Measurements from ENCODE around the gene SOX9. TPM values are rescaled to one million over a fixed set of nuclear protein-coding genes. Genes with fewer than 3 reads are reported as not detected.

SOX9 gene
- polyA plus RNA-seq, 2 of the 4 experiments (the other 2 are of a cell fraction), result 6.7 to 12.3 TPM

DNA sequence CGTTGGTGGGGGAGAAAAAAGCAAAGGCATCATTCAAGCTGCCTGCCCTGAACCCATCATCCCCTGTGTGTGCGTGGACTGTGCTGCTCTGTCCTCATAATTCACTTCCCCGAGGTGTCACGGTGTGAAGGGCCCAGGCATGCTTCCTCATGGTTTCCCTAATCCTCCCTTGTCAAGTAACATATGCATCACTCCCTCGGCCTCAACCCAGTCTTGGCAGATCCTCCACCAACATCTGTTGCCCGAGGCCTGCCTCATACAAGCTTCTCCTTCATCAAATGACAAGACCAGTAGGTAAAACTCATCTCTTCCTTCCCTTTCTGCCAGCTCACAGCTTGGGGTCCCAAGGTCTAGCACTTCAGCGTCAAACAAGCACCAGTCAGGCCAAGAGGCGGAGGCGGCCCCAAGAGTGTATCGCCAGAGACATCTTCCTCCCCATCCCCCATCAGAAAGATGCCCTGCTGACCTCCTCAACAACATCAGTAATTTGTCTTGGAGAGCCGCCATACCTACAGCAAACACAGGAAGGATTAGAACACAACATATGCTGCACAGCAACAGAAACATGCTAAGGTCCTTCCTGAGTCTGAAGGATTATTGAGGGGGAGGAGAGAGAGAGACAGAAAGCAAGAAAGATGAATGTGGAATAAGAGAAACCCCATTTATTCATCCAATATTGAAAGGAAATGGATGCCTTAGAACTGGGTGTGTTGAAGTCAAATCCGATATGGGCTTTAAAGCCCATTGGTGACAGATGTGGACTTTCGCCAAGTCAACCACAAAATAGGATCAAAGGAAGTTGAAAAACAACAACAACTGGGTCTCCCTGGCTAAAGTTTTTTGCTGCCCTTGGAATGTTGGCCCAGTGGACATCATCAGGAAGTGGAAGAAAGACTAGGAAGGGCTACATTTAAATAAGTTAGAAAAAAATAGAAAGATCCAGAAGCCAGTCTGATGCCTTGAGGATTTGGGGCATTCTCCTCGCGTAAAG lies 38.4 kb downstream of the SOX9 start:
- DNase-seq (ENCODE audit: low read depth in 1 of 2, low spot score in 1 of 2) (no peak), FAIRE-seq (no peak), ATAC-seq (peak in 1 of 2 experiments; percentile 46; a peak in 3 of 6 replicates)
- peaks cover 5% of the 10 kb centered on the region; the same call in 2 of the 3 replicates for H3K4me1 ChIP-seq
- CTCF ChIA-PET, result no interaction called here
- H3K27ac ChIP-seq, result no peak overlapping the region
- no peak for TF ChIP-seq NPAS2 (CRISPR knock-in tag; IDR thresholded peaks at IDR 0.05; ENCODE audit: borderline replicate concordance)
- TF ChIP-seq ZFP36 (IDR thresholded peaks at IDR 0.05; ENCODE audit: borderline replicate concordance, partially characterized antibody), result no peak
- no peak for TF ChIP-seq RCOR1 (IDR thresholded peaks at IDR 0.05; ENCODE audit: low read depth, low read length)
- TF ChIP-seq, protein P1, sequence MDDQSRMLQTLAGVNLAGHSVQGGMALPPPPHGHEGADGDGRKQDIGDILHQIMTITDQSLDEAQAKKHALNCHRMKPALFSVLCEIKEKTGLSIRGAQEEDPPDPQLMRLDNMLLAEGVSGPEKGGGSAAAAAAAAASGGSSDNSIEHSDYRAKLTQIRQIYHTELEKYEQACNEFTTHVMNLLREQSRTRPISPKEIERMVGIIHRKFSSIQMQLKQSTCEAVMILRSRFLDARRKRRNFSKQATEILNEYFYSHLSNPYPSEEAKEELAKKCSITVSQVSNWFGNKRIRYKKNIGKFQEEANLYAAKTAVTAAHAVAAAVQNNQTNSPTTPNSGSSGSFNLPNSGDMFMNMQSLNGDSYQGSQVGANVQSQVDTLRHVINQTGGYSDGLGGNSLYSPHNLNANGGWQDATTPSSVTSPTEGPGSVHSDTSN (IDR thresholded peaks at IDR 0.05), result no peak
- no peak for TF ChIP-seq HEYL (CRISPR knock-in tag; IDR thresholded peaks at IDR 0.05)
- no peak for TF ChIP-seq RFX5 (IDR thresholded peaks at IDR 0.05)
- TF ChIP-seq REST (IDR thresholded peaks at IDR 0.05), result no peak
- TF ChIP-seq, protein P2, sequence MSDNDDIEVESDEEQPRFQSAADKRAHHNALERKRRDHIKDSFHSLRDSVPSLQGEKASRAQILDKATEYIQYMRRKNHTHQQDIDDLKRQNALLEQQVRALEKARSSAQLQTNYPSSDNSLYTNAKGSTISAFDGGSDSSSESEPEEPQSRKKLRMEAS (IDR thresholded peaks at IDR 0.05), result no peak
- TF ChIP-seq, protein P3, sequence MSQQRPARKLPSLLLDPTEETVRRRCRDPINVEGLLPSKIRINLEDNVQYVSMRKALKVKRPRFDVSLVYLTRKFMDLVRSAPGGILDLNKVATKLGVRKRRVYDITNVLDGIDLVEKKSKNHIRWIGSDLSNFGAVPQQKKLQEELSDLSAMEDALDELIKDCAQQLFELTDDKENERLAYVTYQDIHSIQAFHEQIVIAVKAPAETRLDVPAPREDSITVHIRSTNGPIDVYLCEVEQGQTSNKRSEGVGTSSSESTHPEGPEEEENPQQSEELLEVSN (IDR thresholded peaks at IDR 0.05; ENCODE audit: borderline replicate concordance, low read depth), result no peak
- no peak for TF ChIP-seq GATA3 (IDR thresholded peaks at IDR 0.05; ENCODE audit: borderline replicate concordance)
- TF ChIP-seq JUNB (IDR thresholded peaks at IDR 0.05), result no peak
- no peak for TF ChIP-seq SMC3 (IDR thresholded peaks at IDR 0.05)
- TF ChIP-seq POLR2AphosphoS2 (conservative IDR thresholded peaks at IDR 0.05; ENCODE audit: low read length), result no peak
- TF ChIP-seq MAZ (IDR thresholded peaks at IDR 0.05; ENCODE audit: borderline replicate concordance, low read depth, low read length), result no peak
- no peak for TF ChIP-seq FOXS1 (CRISPR knock-in tag; IDR thresholded peaks at IDR 0.05)
- no peak for TF ChIP-seq ESRRA (IDR thresholded peaks at IDR 0.05; ENCODE audit: borderline replicate concordance, low read length)
- TF ChIP-seq HDAC2 (IDR thresholded peaks at IDR 0.05), result no peak
- no peak for TF ChIP-seq BCL3 (IDR thresholded peaks at IDR 0.05)
- no peaks in the 10 kb centered on the region for H3K9me3 ChIP-seq
- POLR2A ChIA-PET, result no interaction called here
- H3K4me2 ChIP-seq, result 0 out of 3 replicates have a peak overlapping the region, but pooled peaks have one; percentile 4
- 80% methylated on average over 15 of the region's 15 CpGs for WGBS (ENCODE audit: missing lambda C conversion rate)
- H3K4me3 ChIP-seq, result no peak overlapping the region

DNA sequence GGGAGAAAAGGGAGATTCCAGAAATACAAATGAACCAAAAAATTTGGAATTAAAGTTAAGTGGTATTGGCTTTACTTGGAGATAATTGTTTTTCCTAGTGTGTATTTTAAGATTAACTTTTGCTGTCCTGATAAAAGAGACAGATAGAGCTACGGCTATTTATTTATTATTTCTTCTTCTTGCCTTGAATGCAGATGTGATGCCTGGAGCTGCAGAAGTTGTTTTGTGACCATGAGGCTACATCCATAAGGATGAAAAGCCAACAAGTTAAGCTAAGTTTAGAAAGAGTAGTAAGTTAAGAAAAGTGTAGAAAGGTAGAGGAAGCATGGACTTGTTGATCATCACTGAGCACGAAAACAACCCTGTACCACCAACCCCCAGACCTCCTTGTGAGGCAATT lies 41.7 kb downstream of the SOX9 start:
- DNase-seq (ENCODE audit: low read depth in 1 of 2, low spot score in 1 of 2) (no peak), FAIRE-seq (no peak), ATAC-seq (no peak)
- ChIA-PET CTCF (interaction anchor here (0.5 to 1.0 kb wide), 3 partner anchors 9 to 271 kb away, joined by 3 to 4 read pairs (median 3); no protein-coding TSS in a partner anchor), POLR2A (no interaction called here)
- TF ChIP-seq RNF2 (IDR thresholded peaks at IDR 0.05; ENCODE audit: borderline replicate concordance, low read depth) (no peak), FOSB (CRISPR knock-in tag; IDR thresholded peaks at IDR 0.05) (no peak)
- H3K27ac ChIP-seq, result no peak overlapping the region
- H3K9me3 ChIP-seq, result no peaks in the 10 kb centered on the region
- H3K4me2 ChIP-seq, result no peak overlapping the region
- peaks cover 5% of the 10 kb centered on the region; the same call in 2 of the 3 replicates for H3K4me1 ChIP-seq
- H3K4me3 ChIP-seq, result no peak overlapping the region
- WGBS (ENCODE audit: missing lambda C conversion rate), result 73% methylated on average over 2 of the region's 2 CpGs

All from A549 (cell line).